DND-41 (cell line): ENCODE measurements around the gene IRX5.

Experiments
- CTCF ChIP-seq: IDR thresholded peaks from 2 replicates; pipeline ENCODE4 v1.5.1; 2012; ENCODE audit warnings: borderline replicate concordance, low read length, moderate library complexity, mild to moderate bottlenecking; ENCODE audit not compliant: poor library complexity, severe bottlenecking; ENCODE audit errors: extremely low read depth
- EZH2 ChIP-seq: IDR thresholded peaks from 3 replicates; pipeline ENCODE4 v1.6.1; 2012; ENCODE audit warnings: borderline replicate concordance, low read depth, mild to moderate bottlenecking, moderate library complexity, low read length, inconsistent platforms; ENCODE audit not compliant: severe bottlenecking

DNA sequence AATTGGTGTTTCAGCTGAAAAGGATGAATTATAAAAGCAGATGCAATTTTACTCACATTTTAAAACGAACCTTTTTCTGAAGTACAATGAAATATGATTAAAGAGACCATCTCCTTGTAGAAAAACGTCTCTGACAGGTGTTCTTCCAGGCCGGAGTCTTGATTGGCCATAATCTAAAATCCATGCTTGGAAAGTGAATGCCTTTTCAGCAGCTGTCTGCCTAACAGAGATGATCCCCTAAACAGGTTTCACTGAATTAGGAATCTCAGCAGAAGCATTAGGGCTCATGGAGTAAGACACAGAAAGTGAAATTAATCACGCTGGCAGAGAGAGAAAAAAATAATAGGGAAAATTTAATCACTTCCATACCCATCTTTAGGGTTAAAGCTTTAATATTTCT is 39.3 kb upstream of the IRX5 start:
- TF ChIP-seq EZH2 = no peak
- no peak for TF ChIP-seq CTCF
